Omental fat pad (tissue), 4 donors: ENCODE data around the gene HSPA1B. TPM values are rescaled to one million over a fixed set of nuclear protein-coding genes. Genes with fewer than 3 reads are reported as not detected.
"Not testable (repeated sequence)": the region's sequence is repeated elsewhere in the genome, so short reads cannot be mapped to it uniquely, and the experiment has no call there.

Source experiments
- ATAC-seq: fragments of 150-250 bp; one replicate; pipeline ENCODE4 v1.9.1; 2016; ENCODE audit warnings: mild to moderate bottlenecking, moderate library complexity; ENCODE audit not compliant: low FRiP score
- DNase-seq: peaks from one replicate; pipeline ENCODE4 v3.0.0-alpha.2; 2019; ENCODE audit warnings: low spot score
- total RNA-seq, 4 donors: library from RNA; depleted of rRNA; stranded (reverse); fragments of >200 nt; gene quantifications; one replicate each; pipeline ENCODE4 v1.1.0, GENCODE V29; 2016
- TF ChIP-seq, protein P1 (sequence below), 3 donors: fragments of 450-650 bp; IDR thresholded peaks; one replicate each; pipeline ENCODE4 v1.5.1; 2016 to 2017; ENCODE audit warnings: antibody characterized with exemption in 3 of 3, mild to moderate bottlenecking in 3 of 3, moderate library complexity in 2 of 3

The HSPA1B gene
- total RNA-seq, 4 donors from 2014 or later, result 174 to 1,642 (median 258) TPM

DNA sequence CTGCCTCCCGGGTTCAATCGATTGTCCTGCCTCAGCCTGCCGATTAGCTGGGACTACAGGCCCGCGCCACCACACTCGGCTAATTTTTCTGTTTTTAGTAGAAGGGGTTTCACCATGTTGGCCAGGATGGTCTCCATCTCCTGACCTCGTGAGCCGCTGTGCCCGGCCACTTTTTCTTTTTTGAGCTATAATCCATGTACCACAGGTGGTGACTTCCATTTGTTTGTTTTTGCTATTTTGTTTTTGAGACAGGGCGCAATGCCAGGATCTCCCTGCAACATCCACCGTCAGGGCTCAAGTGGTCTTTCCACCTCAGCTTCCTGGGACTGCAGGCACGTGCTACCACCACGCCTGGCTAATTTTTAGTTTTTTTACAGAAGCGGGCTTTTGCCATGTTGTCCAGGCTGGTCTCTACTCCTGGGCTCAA is 8.5 kb downstream of the HSPA1B start:
- ATAC-seq (no peak), DNase-seq (no peak)
- TF ChIP-seq, protein P1, sequence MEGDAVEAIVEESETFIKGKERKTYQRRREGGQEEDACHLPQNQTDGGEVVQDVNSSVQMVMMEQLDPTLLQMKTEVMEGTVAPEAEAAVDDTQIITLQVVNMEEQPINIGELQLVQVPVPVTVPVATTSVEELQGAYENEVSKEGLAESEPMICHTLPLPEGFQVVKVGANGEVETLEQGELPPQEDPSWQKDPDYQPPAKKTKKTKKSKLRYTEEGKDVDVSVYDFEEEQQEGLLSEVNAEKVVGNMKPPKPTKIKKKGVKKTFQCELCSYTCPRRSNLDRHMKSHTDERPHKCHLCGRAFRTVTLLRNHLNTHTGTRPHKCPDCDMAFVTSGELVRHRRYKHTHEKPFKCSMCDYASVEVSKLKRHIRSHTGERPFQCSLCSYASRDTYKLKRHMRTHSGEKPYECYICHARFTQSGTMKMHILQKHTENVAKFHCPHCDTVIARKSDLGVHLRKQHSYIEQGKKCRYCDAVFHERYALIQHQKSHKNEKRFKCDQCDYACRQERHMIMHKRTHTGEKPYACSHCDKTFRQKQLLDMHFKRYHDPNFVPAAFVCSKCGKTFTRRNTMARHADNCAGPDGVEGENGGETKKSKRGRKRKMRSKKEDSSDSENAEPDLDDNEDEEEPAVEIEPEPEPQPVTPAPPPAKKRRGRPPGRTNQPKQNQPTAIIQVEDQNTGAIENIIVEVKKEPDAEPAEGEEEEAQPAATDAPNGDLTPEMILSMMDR (IDR thresholded peaks at IDR 0.05), result no peak

DNA sequence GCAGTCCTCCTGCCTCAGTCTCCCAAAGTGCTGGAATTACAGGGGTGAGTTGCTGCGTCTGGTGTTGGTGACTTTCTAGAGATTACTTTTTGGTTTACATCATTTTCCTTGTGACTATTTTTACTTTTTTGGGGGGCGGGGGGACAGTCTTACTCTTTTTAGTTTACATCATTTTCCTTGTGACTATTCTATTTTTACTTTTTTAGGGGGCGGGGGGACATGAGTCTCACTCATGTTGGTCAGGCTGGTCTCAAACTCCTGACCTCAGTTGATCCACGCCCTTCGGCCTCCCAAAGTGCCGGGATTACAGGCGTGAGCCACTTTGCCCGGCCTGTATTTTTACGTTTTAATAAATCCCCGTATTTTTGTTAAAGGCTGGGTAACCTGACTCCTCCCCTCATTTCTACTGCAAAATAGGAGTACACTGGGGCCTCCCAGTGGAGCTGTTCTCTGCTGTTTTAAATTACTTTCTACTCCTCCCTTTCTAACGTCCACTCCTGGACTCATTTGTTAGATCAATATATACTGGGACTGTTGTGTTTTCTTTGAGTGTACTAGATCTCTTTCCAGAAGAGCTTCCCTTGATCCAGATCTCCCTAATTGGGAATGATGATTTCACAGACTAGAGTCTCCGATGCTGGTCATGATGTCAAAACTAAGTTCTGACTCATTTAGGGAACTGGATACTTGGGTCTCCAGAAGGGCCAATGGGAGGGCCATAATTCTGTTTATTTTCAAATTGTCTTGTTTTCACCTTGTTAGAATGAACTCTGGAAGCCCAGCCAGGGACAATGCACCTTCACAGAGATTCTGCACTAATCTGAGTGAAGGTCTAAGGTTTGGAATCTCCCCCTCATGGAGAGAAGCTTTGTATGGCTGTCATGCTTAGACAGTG is 9.2 kb downstream of the HSPA1B start:
- TF ChIP-seq, protein P1 (IDR thresholded peaks at IDR 0.05), result no peak
- ATAC-seq, result no peak
- DNase-seq, result no peak

DNA sequence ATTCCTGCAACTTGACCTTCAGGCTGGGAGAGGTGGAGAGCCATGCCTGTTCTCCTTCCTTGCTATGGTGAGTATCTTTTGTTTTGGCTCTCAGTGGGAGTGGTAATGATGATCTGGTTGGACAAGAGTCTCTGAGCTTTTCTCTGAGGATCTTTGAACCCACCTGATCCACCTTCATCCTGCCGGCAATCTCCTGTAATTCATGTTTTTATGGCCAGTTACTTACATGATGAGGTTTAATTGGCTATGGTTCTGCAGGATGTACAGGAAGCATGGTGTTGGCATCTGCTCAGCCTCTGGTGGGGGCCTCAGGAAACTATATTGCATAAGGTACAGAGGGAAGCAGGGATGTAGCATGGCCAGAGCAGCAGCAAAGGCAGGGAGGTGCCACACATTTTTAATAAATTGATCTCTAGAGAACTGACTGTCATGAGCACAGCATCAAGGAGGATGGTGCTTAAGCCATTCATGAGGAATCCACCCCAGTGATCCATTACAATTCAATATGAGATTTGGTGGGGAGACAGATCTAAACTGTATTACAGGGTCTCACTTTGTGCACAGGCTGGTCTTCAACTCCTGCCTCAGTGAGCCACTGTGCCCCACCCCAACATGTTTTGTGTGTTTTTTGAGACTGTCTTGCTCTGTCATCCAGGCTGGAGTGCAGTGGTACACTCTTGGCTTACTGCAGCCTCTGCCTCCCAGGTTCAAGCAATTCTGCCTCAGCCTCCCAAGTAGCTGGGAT is 10.0 kb downstream of the HSPA1B start:
- no peak for ATAC-seq
- no peak for DNase-seq
- TF ChIP-seq, protein P1 (IDR thresholded peaks at IDR 0.05), result no peak

DNA sequence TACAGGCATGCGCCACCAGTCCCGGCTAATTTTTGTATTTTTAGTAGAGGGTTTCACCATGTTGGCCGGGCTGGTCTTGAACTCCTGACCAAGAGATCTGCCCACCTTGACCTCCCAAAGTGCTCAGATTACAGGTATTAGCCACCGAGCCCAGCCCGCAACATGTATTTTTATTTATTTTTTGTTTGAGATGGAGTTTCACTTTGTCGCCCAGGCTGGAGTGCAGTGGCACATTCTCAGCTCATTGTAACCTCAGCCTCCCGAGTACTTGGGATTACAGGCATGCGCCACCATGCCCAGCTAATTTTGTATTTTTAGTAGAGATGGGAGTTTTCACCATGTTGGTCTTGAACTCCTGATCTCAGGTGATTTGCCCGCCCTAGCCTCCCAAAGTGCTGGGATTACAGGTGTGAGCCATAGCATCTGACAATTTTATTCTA is 10.6 kb downstream of the HSPA1B start:
- DNase-seq, ATAC-seq: not testable (repeated sequence)

DNA sequence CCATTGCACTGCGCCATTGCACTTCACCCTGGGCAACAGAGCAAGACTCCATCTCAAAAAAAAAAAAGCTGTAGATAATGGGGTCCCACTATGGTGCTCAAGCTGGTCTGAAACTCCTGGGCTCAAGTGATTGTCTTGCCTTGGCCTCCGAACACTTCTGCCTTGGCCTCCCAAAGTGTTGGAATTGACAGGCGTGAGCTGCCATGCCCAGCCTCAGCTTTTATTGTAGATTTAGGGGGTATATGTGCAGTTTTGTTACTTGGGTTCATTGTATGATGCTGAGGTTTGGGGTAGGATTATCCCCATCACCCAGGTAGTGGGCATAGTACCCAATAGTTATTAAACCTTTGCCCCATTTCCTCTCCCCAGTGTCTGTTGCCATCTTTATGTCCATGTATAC is 11.4 kb downstream of the HSPA1B start:
- TF ChIP-seq, protein P1 (IDR thresholded peaks at IDR 0.05), result no peak
- DNase-seq, result no peak
- no peak for ATAC-seq

DNA sequence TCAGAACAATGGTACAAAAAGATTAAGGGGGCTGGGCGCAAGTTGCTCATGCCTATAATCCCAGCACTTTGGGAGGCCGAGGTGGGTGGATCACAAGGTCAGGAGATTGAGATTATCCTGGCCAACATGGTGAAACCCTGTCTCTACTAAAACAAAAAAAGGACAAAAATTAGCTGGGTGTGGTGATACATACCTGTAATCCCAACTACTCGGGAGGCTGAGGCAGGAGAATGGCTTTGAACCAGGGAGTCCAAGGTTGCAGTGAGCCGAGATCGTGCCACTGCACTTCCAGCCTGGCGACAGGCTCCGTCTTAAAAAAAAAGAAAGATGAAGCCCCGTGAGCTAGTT is 12.2 kb downstream of the HSPA1B start:
- not testable (repeated sequence) for ATAC-seq, DNase-seq

DNA sequence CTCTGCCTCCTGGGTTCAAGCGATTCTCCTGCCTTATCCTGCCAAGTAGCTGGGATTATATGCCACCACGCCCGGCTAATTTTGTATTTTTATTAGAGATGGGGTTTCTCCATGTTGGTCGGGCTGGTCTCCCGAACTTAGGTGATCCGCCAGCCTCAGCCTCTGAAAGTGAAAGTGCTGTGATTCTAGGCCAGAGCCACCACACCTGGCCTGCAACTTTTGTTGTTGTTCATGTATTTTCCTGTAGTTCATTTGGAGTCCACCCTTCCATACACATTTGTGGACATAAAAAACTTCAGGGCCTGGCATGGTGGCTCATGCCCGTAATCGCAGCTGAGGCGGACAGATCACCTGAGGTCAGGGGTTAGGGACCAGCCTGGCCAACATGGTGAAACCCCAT is 14.5 kb downstream of the HSPA1B start:
- DNase-seq (no peak), ATAC-seq (no peak)
- TF ChIP-seq, protein P1 (IDR thresholded peaks at IDR 0.05), result no peak

DNA sequence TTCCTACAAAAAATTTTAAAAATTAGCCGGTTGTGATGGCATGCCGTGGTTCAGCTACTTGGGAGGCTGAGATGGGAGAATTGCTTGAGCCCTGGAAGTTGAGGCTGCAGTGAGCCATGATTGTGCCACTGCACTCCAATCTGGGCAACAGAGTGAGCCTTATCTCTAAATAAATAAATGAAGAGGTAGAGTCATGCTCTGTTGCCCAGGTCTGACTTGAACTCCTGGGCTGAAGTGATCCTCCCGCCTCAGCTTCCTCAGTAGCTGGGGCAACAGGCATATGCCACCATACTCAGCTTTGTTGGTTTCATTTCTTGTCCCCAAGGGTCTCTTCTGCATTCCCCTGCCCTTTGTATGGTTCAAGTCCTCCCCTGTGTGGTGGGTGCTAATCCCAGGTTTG is 17.0 kb downstream of the HSPA1B start:
- ATAC-seq, result no peak
- TF ChIP-seq, protein P1 (IDR thresholded peaks at IDR 0.05), result no peak
- DNase-seq, result no peak
